Activated T-helper 1 cell treated with anti-CD3 and anti-CD28 coated beads, Interleukin-12 subunit alpha, Interleukin-12 subunit beta, Interleukin-2, Interleukin-4 antibody, amounts not matched to agents 30 ng/mL and 10 ng/mL and 1 ng/mL, durations not matched to agents 14 hours and 24 hours and 36 hours (primary cell): ENCODE results near the gene CDADC1. TPM values are rescaled to one million over a fixed set of nuclear protein-coding genes. Genes with fewer than 3 reads are reported as not detected.

Experiments
- DNase-seq: peaks from one replicate; pipeline ENCODE4 v3.0.0; 2021; ENCODE audit warnings: low spot score
- H3K27ac Mint-ChIP-seq: one replicate; pipeline ENCODE4 v1.8.0; 2021; ENCODE audit warnings: mild to moderate bottlenecking, mixed read lengths
- H3K27me3 Mint-ChIP-seq: one replicate; pipeline ENCODE4 v1.8.0; 2022; ENCODE audit warnings: mild to moderate bottlenecking, moderate library complexity, mixed read lengths; ENCODE audit not compliant: insufficient read depth
- H3K36me3 Mint-ChIP-seq: one replicate; pipeline ENCODE4 v1.8.0; 2021; ENCODE audit warnings: low read depth, mixed read lengths
- H3K4me1 Mint-ChIP-seq: one replicate; pipeline ENCODE4 v1.8.0; 2021; ENCODE audit warnings: low read depth, mixed read lengths
- H3K4me3 Mint-ChIP-seq: one replicate; pipeline ENCODE4 v1.8.0; 2021; ENCODE audit warnings: mild to moderate bottlenecking, moderate library complexity, mixed read lengths
- H3K9me3 Mint-ChIP-seq: one replicate; pipeline ENCODE4 v1.8.0; 2021; ENCODE audit warnings: mixed read lengths
- intact Hi-C: fragments of 100-400 bp; cut with micrococcal nuclease; formaldehyde crosslinking; loops from one replicate; pipeline ENCODE4 v1.15.1; 2024
- total RNA-seq: library from RNA; stranded (reverse); gene quantifications from 2 replicates; pipeline ENCODE4 v1.2.3, GENCODE V29; 2022

CDADC1 gene
- total RNA-seq, 1 donor from 2014 or later: 8.1 TPM

DNA sequence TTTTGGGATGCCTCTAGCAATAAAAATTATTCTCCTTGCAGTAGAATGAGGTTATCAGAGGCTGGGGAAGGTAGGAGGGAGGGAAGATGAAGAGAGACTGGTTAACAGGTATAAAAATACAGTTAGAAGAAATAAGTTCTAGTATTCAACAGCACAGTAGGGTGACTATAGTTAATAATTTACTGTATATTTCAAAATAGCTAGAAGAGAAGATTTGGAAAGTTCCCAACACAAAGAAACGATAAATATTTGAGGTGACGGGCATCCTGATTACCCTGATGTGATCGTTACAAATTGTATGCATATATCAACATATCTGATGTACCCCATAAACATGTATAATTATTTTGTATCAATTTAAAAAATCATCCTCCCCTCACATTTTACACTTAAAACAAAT, 93.8 kb downstream of the CDADC1 start:
- Mint-ChIP-seq H3K4me1 (no peaks in the 10 kb centered on the region), H3K9me3 (no peaks in the 10 kb centered on the region), H3K4me3 (no peak overlapping the region), H3K27ac (no peak overlapping the region), H3K36me3 (no peaks in the 10 kb centered on the region), H3K27me3 (peaks cover 4% of the 10 kb centered on the region)
- no peak for DNase-seq
- intact Hi-C loops: no loop called here

DNA sequence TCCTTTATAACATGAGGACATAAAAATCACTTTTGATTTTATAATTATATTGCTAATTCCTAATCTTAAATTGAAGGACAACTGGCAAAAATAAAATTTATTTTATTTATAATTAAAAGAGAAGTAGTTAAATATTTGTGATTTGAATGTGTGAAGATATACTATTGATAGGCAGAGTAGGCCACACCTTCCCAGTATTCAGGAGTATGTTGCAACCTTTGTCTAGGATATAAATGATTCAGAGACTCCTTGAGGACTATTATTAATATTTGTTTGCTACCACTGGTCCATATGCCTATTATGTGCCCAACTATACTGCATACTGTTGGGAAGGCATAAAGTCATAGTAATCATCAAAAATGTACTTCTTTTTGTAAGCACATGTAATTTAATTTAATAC, 94.2 kb downstream of the CDADC1 start:
- Mint-ChIP-seq H3K4me3 (no peak overlapping the region), H3K4me1 (no peaks in the 10 kb centered on the region), H3K27me3 (no peaks in the 10 kb centered on the region), H3K9me3 (no peaks in the 10 kb centered on the region), H3K36me3 (no peaks in the 10 kb centered on the region), H3K27ac (no peak overlapping the region)
- DNase-seq: no peak
- intact Hi-C loops: no loop called here

DNA sequence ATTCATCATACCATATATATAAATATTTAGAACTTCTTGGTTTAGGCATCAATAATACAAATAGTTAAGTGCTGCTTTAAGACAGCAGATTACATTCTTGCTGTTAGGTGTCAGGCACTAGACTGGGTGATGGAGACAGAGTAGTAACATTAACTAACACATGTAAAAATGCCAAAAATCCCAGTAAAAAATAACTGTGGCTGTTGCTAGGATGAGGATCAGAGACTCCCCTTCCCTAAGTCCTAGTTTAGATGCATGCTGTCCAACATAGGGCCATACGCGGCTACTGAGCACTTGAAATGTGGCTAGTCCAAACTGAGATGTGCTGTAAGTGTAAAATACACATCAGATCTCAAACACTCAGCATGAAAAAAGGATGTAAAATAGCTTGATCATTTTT, 94.7 kb downstream of the CDADC1 start:
- DNase-seq: no peak
- Mint-ChIP-seq H3K9me3 (no peaks in the 10 kb centered on the region), H3K27ac (no peak overlapping the region), H3K4me3 (no peak overlapping the region), H3K27me3 (no peaks in the 10 kb centered on the region), H3K36me3 (no peaks in the 10 kb centered on the region), H3K4me1 (no peaks in the 10 kb centered on the region)
- intact Hi-C loops: no loop called here

Other genes starting within 250 kb of the CDADC1 start
- gene MLNR, start 27.6 kb upstream of the CDADC1 start, total RNA-seq: not detected in 2 replicates
- 7.0 and 7.1 TPM in 2 replicates for gene CAB39L, start 196.1 kb downstream of the CDADC1 start, total RNA-seq
- 13.0 and 14.6 TPM in 2 replicates for gene SETDB2, start 196.3 kb downstream of the CDADC1 start, total RNA-seq
- 66.0 and 68.0 TPM in 2 replicates for gene PHF11, start 248.0 kb downstream of the CDADC1 start, total RNA-seq